GM21529 (cell line): Measurements from ENCODE around the gene UBE2QL1.
"Not testable (repeated sequence)": the region's sequence is repeated elsewhere in the genome, so short reads cannot be mapped to it uniquely, and the experiment has no call there.

Source experiments
- ATAC-seq: cut with Tn5 transposase; IDR thresholded peaks from one replicate; pipeline ENCODE4 v1.9.1; 2021; ENCODE audit not compliant: unreplicated experiment

The UBE2QL1 gene

GRCh38 chr5:6494939-6495338, 46.3 kb downstream of the UBE2QL1 start:
- no peak for ATAC-seq

- no peak for ATAC-seq
These were observed 47.0 kb downstream of the UBE2QL1 start for GRCh38 chr5:6495433-6496206.

GRCh38 chr5:6496207-6496584, 47.5 kb downstream of the UBE2QL1 start:
- ATAC-seq = peak; percentile 96

- ATAC-seq = no peak
These were observed 48.0 kb downstream of the UBE2QL1 start for GRCh38 chr5:6496636-6497035.

GRCh38 chr5:6497262-6497661, 48.6 kb downstream of the UBE2QL1 start:
- ATAC-seq = peak; percentile 23

GRCh38 chr5:6498968-6499367, 50.3 kb downstream of the UBE2QL1 start:
- no peak for ATAC-seq

- ATAC-seq = no peak
These were observed 53.0 kb downstream of the UBE2QL1 start for GRCh38 chr5:6501701-6502100.

GRCh38 chr5:6502421-6502820, 53.8 kb downstream of the UBE2QL1 start:
- ATAC-seq = no peak

GRCh38 chr5:6503342-6503741, 54.7 kb downstream of the UBE2QL1 start:
- ATAC-seq = no peak

- no peak for ATAC-seq
These were observed 56.2 kb downstream of the UBE2QL1 start for GRCh38 chr5:6504677-6505415.

GRCh38 chr5:6505416-6505755, 56.7 kb downstream of the UBE2QL1 start:
- no peak for ATAC-seq

GRCh38 chr5:6505783-6506557, 57.3 kb downstream of the UBE2QL1 start:
- no peak for ATAC-seq

GRCh38 chr5:6506611-6507010, 58.0 kb downstream of the UBE2QL1 start:
- ATAC-seq = no peak

GRCh38 chr5:6508931-6509330, 60.3 kb downstream of the UBE2QL1 start:
- ATAC-seq = no peak

GRCh38 chr5:6510132-6510531, 61.5 kb downstream of the UBE2QL1 start:
- ATAC-seq = no peak

GRCh38 chr5:6510973-6511372, 62.3 kb downstream of the UBE2QL1 start:
- ATAC-seq = no peak

GRCh38 chr5:6515812-6516211, 67.2 kb downstream of the UBE2QL1 start:
- not testable (repeated sequence) for ATAC-seq

GRCh38 chr5:6516823-6517222, 68.2 kb downstream of the UBE2QL1 start:
- no peak for ATAC-seq

- ATAC-seq = no peak
These were observed 68.9 kb downstream of the UBE2QL1 start for GRCh38 chr5:6517510-6517909.

GRCh38 chr5:6518298-6519057, 69.8 kb downstream of the UBE2QL1 start:
- ATAC-seq = no peak

- ATAC-seq = no peak
These were observed 71.5 kb downstream of the UBE2QL1 start for GRCh38 chr5:6520201-6520600.
